Activated CD4-positive, alpha-beta T cell treated with anti-CD3 and anti-CD28 coated beads for 1 hour (primary cell): ENCODE results near the gene ABI3BP.

Experiments
- DNase-seq: peaks from one replicate; pipeline ENCODE4 v3.0.0-alpha.2; 2020

Gene ABI3BP

GRCh38 chr3:100813828-100814227 lies 179.4 kb downstream of the ABI3BP start:
- DNase-seq = no peak

- no peak for DNase-seq
Measured at GRCh38 chr3:100811779-100812507, 181.3 kb downstream of the ABI3BP start.

GRCh38 chr3:100810671-100811070 lies 182.6 kb downstream of the ABI3BP start:
- DNase-seq = no peak

GRCh38 chr3:100804631-100805030 lies 188.6 kb downstream of the ABI3BP start:
- no peak for DNase-seq

GRCh38 chr3:100803711-100804110 lies 189.5 kb downstream of the ABI3BP start:
- no peak for DNase-seq

GRCh38 chr3:100802126-100802525 lies 191.1 kb downstream of the ABI3BP start:
- DNase-seq = no peak

GRCh38 chr3:100798012-100798411 lies 195.2 kb downstream of the ABI3BP start:
- no peak for DNase-seq

GRCh38 chr3:100796556-100796955 lies 196.7 kb downstream of the ABI3BP start:
- no peak for DNase-seq

GRCh38 chr3:100789579-100789978 lies 203.6 kb downstream of the ABI3BP start:
- no peak for DNase-seq

GRCh38 chr3:100783619-100784018 lies 209.6 kb downstream of the ABI3BP start:
- no peak for DNase-seq

- DNase-seq = no peak
Measured at GRCh38 chr3:100782906-100783305, 210.3 kb downstream of the ABI3BP start.

- DNase-seq = no peak
Measured at GRCh38 chr3:100782348-100782747, 210.9 kb downstream of the ABI3BP start.

- DNase-seq = no peak
Measured at GRCh38 chr3:100781301-100781700, 211.9 kb downstream of the ABI3BP start.

- DNase-seq = no peak
Measured at GRCh38 chr3:100780071-100780622, 213.1 kb downstream of the ABI3BP start.

GRCh38 chr3:100779480-100779879 lies 213.7 kb downstream of the ABI3BP start:
- DNase-seq = no peak

- no peak for DNase-seq
Measured at GRCh38 chr3:100777271-100777670, 215.9 kb downstream of the ABI3BP start.

- no peak for DNase-seq
Measured at GRCh38 chr3:100776746-100777145, 216.5 kb downstream of the ABI3BP start.

- DNase-seq = no peak
Measured at GRCh38 chr3:100776097-100776729, 217.0 kb downstream of the ABI3BP start.

- no peak for DNase-seq
Measured at GRCh38 chr3:100775669-100776068, 217.6 kb downstream of the ABI3BP start.

GRCh38 chr3:100775226-100775625 lies 218.0 kb downstream of the ABI3BP start:
- DNase-seq = no peak

GRCh38 chr3:100769693-100770092 lies 223.5 kb downstream of the ABI3BP start:
- no peak for DNase-seq

- DNase-seq = no peak
Measured at GRCh38 chr3:100766069-100766468, 227.2 kb downstream of the ABI3BP start.

GRCh38 chr3:100765437-100765975 lies 227.7 kb downstream of the ABI3BP start:
- no peak for DNase-seq

- no peak for DNase-seq
Measured at GRCh38 chr3:100761951-100762350, 231.3 kb downstream of the ABI3BP start.
